ENCODE measurements around the gene SUSD2.
"Not testable (repeated sequence)": the region's sequence is repeated elsewhere in the genome, so short reads cannot be mapped to it uniquely, and the experiment has no call there.

SUSD2 gene

DNA sequence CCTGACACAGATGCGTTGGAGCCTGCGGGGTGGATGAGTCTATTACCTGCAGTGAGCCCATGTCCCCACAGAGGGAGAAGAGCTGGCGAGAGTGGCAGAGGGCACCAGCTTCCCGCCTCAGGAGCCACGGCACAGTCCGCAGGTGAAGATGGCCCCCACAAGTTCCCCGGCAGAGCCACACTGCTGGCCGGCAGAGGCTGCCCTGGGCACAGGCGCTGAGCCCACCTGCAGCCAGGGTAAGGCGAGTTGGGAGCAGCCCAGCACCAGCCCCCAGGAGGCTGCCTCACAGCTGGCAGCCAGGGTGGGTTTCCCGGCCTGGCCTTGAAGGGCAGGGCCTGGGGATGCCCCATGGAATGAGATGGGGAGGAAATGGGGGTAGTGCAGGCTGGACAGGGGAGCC is 5.2 kb upstream of the SUSD2 start:
- DNase-seq (ENCODE audit: low read depth), result no peak

DNA sequence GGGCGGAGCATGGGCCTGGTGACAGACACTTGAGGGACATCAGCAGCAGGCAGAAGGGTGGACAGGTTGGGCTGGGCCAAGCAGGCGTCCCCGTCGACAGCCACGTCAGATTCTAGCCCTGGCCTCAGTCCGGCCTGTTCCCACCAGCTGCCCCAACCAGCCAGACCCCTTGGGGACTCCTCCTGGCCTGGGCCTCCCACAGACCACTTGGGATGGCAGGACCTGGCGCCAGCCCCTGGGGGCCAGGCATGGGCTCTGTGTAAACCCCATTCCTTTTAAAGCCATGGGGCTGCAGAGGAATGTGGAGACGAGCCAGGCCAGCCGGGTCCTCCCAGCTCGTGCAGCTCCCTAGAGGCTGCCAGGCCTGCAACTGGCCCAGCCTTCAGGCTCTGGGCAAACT is 4.7 kb upstream of the SUSD2 start:
- no peak for DNase-seq (ENCODE audit: low read depth)

DNA sequence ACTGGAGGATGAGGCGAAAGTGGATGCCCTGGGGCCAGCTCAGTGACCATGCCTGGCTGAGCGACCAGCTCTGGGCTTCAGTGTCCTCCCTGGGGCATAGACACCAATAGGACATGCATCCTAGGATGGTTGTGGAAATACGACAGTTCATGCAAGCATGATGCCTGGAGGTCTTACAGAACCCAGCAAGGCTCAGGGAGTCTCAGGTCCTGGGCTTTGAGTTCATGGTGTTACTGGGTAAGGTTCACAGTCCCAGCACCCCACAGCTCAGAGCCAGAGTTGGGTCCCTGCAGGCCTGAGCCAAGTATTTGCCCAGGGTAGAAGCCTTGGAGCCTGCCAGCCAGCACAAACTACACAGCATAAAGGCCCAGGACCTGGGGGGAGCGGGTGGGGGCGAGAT is 4.2 kb upstream of the SUSD2 start:
- no peak for DNase-seq (ENCODE audit: low read depth)

DNA sequence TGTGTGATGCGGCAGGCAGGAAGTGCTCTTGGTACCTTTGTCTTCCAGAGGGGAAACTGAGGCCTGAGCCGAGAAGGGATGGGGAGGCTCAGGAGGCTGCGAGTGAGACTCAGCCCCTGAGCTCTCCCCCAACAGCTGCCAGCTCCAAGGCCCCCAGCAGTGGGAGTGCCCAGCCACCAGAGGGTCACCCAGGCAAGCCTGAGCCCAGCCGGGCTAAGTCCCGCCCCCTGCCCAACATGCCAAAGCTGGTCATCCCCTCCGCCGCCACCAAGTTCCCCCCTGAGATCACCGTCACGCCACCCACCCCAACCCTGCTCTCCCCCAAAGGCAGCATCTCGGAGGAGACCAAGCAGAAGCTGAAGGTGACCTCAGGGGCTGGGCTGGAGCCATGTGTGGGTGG is 3.8 kb upstream of the SUSD2 start:
- no peak for DNase-seq (ENCODE audit: low read depth)

DNA sequence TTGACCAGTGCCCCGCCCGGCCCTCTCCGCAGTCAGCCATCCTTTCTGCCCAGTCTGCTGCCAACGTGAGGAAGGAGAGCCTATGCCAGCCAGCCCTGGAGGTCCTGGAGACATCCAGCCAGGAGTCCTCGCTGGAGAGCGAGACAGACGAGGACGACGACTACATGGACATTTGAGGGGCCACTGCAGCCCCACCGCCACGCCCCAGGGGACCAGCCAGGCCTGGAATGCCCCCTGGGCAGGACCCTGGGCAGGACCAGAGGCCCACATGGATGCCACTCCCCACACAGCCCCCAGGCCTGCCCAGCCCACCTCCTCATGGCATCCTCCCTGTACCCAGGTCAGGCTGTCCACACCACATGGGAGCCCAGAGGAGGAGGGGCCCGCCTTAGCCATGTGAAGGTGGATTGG is 3.3 kb upstream of the SUSD2 start:
- no peak for DNase-seq (ENCODE audit: low read depth)

DNA sequence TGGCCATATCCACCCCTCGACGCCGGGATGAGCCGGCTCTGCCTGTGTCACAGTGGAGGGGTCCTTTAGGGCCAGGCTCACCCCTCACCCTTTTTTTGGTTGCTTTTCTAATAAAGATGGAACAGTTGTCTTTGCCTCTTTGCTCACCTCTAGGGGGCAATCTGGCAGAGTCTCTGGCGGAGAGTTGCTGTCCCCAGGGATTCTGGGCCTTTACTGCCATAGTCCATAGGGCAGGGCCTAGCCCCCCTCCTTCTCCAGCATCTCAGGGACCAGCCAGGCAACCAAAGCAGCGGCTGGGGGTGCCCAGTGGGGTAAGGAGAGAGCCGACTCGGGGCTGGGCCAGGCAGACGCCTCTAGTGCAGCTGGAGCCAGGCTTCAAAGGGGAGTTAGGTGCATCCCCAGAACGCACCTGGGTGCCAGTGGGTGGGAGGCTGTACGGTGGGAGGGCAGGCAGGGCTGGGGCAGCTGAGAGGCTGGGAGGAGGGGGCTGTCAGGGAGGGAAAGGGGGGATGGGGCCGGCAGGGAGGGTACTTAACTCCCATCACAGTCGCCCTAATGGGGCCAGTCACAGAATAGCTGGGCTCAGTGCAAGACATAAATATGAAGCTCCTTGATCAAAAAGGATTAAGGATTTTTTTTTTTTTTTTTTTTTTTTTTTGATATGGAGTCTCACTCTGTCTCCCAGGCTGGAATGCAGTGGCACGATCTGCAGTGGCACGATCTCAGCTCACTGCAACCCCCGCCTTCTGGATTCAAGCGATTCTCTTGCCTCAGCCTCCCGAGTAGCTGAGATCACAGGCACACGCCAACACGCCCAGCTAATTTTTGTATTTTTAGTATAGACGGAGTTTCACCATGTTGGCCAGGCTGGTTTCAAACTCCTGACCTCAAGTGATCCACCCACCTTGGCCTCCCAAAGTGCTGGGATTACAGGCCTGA is 2.5 kb upstream of the SUSD2 start:
- DNase-seq (ENCODE audit: low read depth), result peak; percentile 28

DNA sequence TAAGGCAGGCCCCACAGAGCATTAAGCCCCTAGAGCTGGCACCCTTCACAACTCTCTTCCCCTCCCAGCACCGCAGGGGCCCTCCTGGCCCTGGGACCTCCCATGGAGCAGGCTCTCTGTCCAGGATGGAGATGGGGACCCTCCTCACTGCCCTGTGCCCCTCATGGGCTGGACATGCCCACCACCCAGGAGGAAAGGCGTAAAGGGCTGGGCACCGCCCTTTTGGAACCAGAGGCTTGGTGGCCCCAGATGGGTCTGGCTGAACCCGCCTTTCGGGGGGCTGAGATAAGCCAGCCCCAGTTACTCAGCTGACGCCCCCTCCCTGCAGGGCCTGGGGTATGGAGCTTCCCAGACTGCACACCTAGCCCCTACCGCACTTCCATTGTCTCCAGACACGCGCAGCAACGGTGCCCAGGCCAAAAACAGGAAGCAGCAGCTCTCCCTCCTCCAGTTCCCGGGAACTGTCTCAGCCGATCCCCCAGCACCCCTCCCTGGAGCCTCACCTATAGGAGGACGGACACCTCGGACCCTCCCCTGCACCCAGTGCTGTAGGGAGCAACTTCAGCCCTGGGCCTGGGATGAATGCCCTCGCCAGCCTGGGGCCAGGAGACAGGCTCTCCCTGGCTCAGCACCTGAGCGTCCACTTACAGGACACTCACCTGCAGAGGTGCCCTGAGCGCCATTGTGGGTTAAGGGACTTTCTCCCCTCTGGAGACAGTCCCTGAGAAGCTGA is 1.6 kb upstream of the SUSD2 start:
- no peak for DNase-seq (ENCODE audit: low read depth)

DNA sequence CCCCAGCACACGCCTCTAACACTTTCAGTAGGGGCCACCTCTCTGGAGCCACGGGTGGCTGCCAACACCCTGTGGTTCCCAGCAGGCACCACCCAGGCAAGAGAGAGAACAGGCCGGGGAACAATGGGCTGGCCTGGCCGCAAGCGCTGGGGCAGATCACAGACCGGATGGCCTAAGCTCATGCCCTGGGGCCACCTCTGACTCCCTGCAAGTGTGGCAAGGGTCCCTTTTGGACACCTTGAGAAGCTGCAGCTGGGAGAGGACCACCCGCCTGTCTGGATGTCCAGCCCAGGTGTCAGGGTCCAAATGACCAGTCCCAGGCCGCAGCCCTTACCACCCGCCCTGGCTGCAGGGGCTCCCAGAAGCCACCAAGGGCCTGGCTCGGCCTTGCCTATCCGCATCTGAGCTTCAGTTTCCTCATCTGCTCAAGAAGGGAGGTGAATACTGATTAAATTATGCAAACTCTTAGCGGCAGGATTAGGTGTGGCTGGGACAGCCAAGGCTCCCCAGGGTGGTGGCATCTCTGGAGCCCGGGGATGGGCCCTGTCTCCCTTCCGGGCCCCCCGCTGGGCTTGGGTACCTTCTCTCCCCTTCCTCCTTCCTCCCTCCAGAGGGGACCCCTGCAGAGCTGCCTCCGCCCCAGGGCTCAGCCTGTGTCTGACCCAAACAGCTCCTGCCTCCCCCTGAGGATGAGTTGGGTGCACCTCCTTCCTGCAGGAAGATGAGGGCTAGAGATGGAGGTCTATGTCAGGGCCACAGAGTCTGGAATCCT is 785 bp upstream of the SUSD2 start:
- DNase-seq (ENCODE audit: low read depth), result no peak

DNA sequence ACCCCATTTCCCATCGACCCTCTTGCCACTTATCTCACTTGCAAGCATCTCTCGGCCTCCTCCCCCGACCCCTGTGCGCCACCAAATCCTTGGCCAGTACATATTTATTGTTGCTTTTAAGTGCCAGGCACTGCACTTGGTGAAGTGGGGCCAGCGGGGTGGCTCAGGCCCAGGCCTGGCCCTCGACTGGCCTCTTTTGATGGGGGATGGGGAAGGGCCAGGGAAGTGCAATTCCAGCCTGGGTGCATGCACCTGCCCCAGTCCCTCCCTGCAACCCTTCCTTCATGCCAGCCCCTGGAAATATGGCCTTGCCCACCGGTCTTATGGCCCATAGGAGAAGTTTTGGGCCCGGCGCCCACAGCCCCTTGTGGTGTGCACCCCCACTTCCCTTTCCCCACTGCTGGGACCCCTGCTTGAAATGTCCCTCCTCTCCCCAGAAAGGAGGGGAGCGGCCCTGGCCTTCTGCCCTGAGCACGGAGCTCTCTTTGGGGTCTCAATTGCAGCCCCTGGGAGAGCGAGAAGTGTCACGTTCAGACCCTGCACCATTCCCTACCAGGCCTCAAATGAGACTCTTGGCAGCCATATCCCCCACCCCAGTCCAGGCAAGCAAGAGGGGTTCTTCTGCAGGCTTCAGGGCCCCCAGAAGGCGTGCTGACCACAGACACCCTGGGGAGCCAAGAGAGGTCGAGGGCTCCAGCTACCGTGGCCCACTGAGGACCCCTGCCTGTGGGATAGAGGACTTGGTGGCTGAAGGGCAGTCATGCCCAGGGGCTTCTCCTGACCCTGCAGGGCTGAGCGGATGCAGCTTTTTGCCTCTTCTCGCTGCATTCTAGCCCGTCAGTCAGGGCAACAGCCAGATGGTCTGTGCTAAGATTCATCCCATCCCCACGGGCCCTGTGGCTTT is 961 bp downstream of the SUSD2 start:
- DNase-seq (ENCODE audit: low read depth), result no peak

DNA sequence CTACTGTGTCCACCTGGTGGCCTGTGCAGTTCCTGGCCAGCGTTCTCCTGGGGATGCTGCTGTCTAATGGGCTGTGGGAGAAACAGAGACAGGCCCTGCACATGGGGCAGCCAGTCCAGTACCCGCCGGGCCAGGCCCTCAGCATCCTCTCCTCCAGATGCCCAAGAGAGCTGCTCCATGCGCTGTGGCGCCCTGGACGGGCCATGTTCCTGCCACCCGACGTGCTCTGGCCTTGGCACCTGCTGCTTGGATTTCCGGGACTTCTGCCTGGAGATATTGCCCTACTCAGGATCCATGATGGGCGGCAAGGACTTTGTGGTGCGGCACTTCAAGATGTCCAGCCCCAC is 1.6 kb downstream of the SUSD2 start:
- not testable (repeated sequence) for DNase-seq (ENCODE audit: low read depth)

DNA sequence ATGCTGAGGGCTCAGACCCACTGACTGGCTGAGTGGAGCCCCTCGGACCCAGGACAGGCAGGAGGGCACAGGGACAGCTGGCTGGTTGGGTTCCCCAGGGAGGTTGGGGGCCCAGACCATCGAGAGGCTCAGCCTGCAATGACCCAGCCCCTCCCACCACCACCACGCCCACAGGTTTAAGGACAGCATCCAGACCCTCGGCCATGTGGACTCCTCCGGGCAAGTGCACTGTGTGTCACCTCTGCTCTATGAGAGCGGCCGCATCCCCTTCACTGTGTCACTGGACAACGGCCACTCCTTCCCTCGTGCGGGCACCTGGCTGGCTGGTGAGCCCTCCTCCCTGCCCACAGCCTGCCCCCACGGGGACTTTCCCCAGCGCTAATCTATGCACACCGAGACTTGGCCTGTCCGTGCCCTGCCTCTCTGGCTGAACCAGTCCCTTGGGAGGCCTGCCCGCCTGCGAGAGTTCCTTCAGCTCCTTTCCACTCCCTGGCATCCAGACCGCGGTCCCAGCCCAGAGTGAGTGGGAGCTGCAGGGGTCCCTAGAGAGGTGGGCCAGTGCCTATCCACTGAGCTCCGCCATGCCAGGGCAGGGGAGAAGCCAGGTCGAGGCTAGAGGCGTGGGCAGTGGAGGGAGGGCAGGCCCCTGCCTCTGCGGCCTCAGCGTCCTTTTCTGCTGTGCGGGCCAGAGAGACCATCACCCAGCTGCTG is 2.2 kb downstream of the SUSD2 start:
- DNase-seq (ENCODE audit: low read depth), result no peak

DNA sequence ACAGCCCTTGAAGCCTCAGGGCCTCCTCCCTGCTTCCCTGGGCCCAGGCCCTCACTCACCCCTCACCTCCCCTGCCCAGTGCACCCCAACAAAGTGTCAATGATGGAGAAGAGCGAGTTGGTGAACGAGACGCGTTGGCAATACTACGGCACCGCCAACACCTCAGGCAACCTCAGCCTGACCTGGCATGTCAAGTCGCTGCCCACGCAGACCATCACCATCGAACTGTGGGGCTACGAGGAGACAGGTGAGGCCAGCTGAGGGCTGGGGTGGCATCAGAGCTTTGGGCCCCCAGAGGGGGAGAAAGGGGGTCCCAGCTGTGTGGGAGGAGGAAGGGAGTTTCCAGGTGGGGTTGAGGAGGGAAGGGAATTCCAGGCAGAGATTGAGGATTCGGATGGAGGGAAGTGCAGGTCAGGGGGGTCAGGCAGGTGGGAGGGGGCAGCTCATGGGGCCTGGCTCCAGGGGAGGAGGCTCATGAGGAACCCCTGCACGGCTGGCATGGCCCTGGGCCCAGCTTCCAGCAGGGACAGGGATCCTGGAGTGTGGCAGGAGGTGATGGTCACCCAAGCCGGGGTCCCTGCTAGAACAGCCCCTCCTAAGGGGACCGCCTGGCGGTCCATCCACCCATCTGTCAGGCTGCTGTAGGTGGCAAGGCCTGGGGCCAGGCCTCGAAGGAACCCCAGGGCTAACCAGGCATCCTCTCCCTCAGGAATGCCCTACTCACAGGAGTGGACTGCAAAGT is 2.9 kb downstream of the SUSD2 start:
- DNase-seq (ENCODE audit: low read depth), result no peak

DNA sequence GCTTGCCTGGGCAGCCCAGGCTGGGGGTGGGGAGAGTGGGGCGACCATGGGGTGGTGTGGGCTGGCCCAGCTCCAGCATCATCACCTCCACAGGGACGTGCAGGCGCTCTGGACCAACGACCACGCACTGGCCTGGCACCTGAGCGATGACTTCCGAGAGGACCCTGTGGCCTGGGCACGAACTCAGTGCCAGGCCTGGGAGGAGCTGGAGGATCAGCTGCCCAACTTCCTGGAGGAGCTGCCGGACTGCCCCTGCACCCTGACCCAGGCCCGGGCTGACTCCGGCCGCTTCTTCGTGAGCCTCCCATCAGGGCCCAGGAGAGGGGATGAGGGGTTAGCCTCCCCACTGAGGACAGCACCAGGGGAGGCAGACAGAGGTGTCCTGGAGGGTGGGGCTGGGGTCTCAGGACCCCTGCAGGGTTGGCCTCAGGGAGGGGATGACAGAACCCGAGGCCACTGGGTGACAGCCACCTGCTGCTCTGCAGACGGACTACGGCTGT is 3.8 kb downstream of the SUSD2 start:
- no peak for DNase-seq (ENCODE audit: low read depth)

DNA sequence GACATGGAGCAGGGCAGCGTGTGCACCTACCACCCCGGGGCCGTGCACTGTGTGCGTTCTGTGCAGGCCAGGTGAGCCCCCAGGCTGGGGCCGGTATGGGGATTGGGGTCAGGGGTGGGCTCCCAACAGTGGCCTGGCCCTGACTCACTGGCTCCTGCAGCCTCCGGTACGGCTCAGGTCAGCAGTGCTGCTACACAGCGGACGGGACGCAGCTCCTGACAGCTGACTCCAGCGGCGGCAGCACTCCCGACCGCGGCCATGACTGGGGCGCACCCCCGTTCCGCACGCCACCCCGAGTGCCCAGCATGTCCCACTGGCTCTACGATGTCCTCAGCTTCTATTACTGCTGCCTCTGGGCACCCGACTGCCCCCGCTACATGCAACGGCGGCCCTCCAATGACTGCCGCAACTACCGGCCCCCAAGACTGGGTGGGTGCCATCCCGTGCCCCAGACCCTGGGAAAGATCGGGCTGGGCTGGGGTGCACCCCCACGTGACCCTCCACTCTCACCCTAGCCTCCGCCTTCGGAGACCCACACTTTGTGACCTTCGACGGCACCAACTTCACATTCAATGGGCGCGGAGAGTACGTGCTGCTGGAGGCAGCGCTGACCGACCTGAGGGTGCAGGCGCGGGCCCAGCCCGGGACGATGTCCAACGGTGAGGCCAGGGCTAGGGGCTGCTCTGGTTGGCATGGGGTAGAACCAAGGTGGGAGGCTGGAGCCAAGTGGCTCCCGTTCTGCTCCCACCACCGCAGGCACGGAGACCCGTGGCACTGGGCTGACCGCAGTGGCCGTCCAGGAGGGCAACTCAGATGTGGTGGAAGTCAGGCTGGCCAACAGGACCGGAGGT is 4.4 kb downstream of the SUSD2 start:
- DNase-seq (ENCODE audit: low read depth), result no peak

DNA sequence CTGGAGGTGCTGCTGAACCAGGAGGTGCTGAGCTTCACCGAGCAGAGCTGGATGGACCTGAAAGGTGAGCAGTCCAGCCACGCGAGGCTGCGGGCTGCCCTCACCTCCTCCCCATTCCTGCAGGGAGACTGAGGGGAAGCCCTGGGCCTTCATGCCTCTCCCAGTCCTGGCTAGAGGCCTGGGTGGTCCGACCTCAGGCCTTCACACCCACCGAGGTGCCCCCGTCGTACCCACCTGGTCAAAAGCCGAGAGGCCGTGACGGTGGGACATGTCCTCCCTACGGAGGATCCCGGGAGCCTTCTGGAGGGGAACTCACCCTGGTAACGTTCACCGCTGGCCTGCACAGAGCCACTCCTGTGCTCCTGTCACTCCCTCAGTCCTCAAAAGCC is 5.1 kb downstream of the SUSD2 start:
- no peak for DNase-seq (ENCODE audit: low read depth)

DNA sequence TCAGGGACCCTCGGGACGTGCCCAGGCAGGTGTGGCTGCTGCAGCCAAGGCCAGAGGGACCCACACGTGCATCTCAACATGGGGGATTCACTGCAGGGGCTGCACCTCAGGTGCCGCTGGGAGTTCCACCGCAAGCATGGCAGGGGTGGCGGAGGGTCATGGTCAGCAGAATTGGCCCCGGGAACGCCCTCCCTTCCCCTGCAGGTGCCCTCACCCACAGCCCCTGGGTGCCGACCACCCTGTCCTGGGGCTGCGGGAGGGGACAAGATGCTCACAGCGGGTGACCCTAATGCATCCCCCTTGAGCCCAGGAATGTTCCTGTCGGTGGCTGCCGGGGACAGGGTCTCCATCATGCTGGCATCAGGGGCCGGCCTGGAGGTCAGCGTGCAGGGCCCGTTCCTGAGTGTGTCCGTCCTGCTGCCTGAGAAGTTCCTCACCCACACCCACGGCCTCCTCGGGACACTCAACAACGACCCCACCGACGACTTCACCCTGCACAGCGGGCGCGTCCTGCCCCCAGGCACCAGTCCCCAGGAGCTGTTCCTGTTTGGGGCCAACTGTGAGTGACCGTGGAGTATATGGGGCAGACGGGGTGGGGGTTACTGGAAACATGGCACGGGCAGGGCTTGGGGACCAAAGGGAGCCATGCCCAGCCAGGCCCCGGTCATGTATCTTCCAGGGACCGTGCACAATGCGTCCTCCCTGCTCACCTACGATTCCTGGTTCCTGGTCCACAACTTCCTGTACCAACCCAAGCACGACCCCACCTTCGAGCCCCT is 5.8 kb downstream of the SUSD2 start:
- no peak for DNase-seq (ENCODE audit: low read depth)

DNA sequence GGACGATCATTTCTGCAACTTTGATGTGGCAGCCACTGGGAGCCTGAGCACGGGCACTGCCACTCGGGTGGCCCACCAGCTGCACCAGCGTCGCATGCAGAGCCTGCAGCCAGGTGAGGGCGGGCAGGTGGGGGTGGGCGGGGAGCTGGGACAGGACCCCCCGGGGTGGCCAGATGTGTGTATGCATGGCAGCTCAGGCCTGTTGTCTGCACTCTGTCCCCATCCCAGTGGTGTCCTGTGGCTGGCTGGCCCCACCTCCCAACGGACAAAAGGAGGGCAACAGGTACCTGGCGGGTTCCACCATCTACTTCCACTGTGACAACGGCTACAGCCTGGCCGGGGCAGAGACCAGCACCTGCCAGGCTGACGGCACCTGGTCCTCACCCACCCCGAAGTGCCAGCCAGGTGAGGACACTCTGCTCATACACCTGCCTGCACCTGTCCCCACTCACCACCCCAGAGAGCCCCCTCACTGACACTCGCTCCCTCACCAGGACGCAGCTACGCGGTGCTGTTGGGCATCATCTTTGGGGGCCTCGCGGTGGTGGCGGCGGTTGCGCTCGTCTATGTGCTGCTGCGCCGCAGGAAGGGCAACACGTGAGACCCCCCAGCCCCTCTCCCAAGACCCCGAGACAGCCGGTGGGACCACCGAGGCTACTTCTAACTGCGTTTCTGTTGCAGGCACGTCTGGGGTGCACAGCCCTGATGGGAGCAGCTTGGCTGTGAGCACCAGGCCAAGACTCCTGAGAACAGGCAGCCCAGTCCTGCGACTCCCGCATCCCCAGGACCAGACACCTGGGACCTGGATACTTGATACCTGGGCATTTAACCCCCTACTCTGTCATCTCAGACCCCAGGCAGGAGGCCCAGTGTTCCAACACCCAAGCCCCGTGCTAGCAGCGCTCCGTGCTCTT is 6.7 kb downstream of the SUSD2 start:
- DNase-seq (ENCODE audit: low read depth), result no peak

Data from ELR (cell line).